Body of pancreas (tissue), 4 donors: ENCODE results near the gene NT5C2.

Source experiments
- CTCF ChIP-seq, 7 experiments: fragments of 450-650 bp in 4 of 7; fragments of 200-600 bp in 3 of 7; sonication (generic) in 3 of 7; IDR thresholded peaks; one replicate each; pipeline ENCODE4 v1.5.1; 2016 to 2019; ENCODE audit warnings: antibody characterized with exemption in 7 of 7
- POLR2A ChIP-seq, 3 donors: fragments of 450-650 bp; IDR thresholded peaks; one replicate each; pipeline ENCODE4 v1.6.1; 2016; ENCODE audit warnings: antibody characterized with exemption in 3 of 3, mild to moderate bottlenecking in 2 of 3

- TF ChIP-seq CTCF (IDR thresholded peaks at IDR 0.05): no peak
- no peak for TF ChIP-seq POLR2A (IDR thresholded peaks at IDR 0.05)
Measured at GRCh38 chr10:103042129-103042528, 150.9 kb downstream of the NT5C2 start.
